NT2/D1 (cell line): Measurements from ENCODE around the gene NTM.

Experiments used
- SUZ12 ChIP-seq: IDR thresholded peaks from 2 replicates; pipeline ENCODE4 v1.6.1; 2011; ENCODE audit not compliant: insufficient read length, insufficient read depth; ENCODE audit errors: extremely low read depth
- YY1 ChIP-seq: IDR thresholded peaks from 2 replicates; pipeline ENCODE4 v1.6.1; 2011; ENCODE audit not compliant: insufficient read length, insufficient read depth

DNA sequence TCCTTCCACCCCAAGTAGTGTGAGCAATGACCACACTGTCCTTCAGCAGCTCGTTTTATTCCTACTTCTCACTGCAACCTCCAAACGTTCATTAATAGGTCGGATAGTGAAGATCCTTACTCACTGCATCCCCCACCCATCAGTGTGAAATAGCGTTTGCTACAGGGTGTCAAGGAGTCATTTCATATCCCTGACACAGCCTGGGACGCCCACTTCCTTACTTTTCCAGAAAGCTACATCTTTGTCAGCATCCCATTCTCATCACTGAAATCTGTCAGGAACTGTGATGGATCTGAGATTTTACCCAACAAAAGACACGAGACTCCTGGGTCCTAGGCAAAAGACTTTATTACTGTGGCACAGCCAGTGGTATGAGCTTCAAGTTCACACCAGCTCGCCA, 592.4 kb downstream of the NTM start:
- no peak for TF ChIP-seq SUZ12
- TF ChIP-seq YY1: no peak
